ENCODE measurements around the gene FAF2.

DNA sequence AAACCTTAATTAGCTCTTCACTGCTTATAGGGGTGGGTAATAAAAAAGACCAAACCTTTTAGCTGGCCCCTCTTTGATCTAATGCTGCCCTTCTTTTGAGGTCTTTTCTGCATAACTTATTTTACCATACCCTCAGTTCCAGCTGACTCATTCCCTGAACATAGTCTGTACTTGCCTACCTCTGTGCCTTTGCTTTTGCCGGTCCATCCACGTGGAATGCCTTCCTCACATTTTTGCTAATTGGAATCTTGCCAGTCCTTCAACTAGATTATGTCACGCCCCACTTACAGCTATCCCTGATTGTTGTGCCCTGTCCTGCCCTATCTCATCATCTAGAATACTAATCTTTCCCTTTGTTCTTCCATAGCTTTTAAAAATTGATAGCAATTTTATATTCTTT is 44.2 kb downstream of the FAF2 start:
- TF ChIP-seq EZH2 (IDR thresholded peaks at IDR 0.05; ENCODE audit: borderline replicate concordance, low read depth, low read length, severe bottlenecking) (no peak), POLR2A (IDR thresholded peaks at IDR 0.05; ENCODE audit: low read depth, low read length) (no peak), GATA2 (IDR thresholded peaks at IDR 0.05; ENCODE audit: insufficient read depth, insufficient read length, low read depth, low read length) (no peak), MYC (IDR thresholded peaks at IDR 0.05; ENCODE audit: low read depth, low read length) (no peak)
- TF ChIP-seq, protein P1, sequence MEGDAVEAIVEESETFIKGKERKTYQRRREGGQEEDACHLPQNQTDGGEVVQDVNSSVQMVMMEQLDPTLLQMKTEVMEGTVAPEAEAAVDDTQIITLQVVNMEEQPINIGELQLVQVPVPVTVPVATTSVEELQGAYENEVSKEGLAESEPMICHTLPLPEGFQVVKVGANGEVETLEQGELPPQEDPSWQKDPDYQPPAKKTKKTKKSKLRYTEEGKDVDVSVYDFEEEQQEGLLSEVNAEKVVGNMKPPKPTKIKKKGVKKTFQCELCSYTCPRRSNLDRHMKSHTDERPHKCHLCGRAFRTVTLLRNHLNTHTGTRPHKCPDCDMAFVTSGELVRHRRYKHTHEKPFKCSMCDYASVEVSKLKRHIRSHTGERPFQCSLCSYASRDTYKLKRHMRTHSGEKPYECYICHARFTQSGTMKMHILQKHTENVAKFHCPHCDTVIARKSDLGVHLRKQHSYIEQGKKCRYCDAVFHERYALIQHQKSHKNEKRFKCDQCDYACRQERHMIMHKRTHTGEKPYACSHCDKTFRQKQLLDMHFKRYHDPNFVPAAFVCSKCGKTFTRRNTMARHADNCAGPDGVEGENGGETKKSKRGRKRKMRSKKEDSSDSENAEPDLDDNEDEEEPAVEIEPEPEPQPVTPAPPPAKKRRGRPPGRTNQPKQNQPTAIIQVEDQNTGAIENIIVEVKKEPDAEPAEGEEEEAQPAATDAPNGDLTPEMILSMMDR (IDR thresholded peaks at IDR 0.05; ENCODE audit: extremely low read depth in 1 of 2, insufficient read depth in 1 of 2, low read depth in 1 of 2, low read length in 2 of 2), result no peak
- TF ChIP-seq, protein P2, sequence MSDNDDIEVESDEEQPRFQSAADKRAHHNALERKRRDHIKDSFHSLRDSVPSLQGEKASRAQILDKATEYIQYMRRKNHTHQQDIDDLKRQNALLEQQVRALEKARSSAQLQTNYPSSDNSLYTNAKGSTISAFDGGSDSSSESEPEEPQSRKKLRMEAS (IDR thresholded peaks at IDR 0.05; ENCODE audit: insufficient read depth, insufficient read length), result no peak

Data from endothelial cell of umbilical vein (primary cell).